Activated CD8-positive, alpha-beta memory T cell treated with anti-CD3 and anti-CD28 coated beads for 36 hours (primary cell): ENCODE data around the gene SORL1-AS1.
"Not testable (repeated sequence)": the region's sequence is repeated elsewhere in the genome, so short reads cannot be mapped to it uniquely, and the experiment has no call there.

Source experiments
- CTCF ChIA-PET: fragments of 350-600 bp; sonication (Branson Sonifier 250); formaldehyde crosslinking; loops from one replicate; lab custom pipeline; 2021; ENCODE audit warnings: antibody characterized with exemption; lab: Charles Lee
- POLR2A ChIA-PET: fragments of 350-600 bp; sonication (Branson Sonifier 250); formaldehyde crosslinking; loops from one replicate; lab custom pipeline; 2021; ENCODE audit warnings: antibody characterized with exemption; lab: Charles Lee

Gene SORL1-AS1

DNA sequence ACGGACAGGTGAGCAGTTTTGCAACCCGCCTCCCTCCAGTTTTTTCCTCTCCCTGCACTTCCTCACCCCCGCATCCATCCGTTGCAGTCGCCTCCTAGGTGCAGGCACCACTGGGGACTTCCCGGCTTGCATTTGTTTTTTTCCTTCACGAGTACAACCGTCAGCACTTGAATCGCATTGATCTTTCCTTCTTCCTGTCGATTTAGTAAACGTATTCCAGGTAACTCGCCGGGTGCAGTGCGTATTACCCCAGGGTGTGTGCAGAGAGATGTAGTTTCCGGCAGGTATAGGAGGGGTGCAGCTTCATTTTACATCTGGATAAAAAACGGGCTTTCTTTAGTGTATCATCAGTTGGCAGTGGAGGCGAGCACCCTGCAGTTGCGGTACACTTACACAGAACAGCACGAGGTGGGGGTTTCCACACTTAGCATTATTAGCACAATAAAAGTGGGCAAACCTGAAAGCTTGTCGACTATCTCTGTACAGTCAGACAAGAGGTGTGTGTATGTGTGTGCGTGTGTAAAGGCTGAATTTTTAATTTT lies at the start of gene SORL1-AS1:
Gene SORL1-AS1 (minus strand): TSS at position 359 of the 542 bp plus-strand sequence.
- ChIA-PET POLR2A (interaction anchor here (1.0 to 1.2 kb wide), 3 partner anchors 9 to 12 kb away, joined by 3 to 5 read pairs (median 4); no protein-coding TSS in a partner anchor), CTCF (interaction anchor here (0.6 to 1.8 kb wide), 7 partner anchors 10 to 75 kb away, joined by 3 to 7 read pairs (median 3); no protein-coding TSS in a partner anchor)

DNA sequence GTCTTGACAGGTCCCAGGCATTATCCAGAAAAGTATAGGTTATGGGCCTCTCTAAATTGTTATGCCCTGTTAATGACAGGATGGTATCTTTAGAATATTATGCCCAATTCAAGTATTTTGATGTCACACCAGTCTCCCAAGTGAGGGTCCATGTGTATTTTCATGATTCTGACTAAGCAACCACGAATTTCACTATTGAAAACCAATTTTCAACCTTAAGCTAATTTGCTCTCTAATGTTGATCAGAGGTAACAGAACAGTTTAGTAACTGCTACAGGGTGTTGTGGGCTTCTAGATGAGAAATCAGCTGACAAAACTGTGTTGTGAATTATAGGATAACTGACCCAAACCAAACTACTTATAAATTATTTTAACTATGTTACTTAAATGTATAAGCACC lies 48.0 kb upstream of the SORL1-AS1 start:
- POLR2A ChIA-PET, result no interaction called here
- CTCF ChIA-PET, result no interaction called here

DNA sequence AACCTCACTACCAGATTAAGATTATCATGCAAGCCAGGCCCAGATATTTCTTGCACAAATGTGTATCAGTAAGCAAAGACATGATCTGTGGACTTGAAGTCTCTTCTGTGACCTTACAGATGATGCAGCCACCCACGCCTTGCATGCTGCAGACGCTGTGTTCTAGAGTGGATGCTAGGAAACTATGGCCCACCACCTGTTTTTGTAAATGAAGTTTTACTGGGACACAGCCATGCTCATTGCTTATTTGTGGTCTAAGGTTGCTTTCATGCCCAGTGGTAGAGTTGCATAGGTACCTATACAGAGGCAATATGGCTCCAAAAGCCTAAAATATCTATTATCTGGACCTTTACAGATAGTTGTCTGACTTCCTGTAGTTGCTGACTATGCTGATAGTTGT lies 47.5 kb upstream of the SORL1-AS1 start:
- CTCF ChIA-PET, result no interaction called here
- POLR2A ChIA-PET, result no interaction called here

DNA sequence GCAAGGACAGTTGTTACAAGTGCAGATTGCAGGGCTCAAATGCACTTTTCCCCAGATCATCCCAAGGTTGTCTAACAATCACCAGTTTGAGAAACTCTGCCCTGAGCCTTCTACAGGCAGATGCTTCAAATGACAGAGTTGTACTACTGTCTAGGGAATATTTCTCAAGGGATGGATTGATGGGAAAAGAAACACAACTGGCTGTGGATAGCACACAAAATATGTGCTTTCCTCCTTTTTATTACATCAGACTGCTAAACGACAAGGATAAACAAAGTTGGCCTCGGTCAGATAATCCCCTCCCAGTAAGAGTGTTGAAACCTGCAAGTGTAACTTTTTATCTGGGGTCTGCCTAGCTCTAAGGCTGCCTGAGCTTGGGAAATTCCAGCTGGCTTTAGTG lies 46.6 kb upstream of the SORL1-AS1 start:
- ChIA-PET CTCF (no interaction called here), POLR2A (no interaction called here)

DNA sequence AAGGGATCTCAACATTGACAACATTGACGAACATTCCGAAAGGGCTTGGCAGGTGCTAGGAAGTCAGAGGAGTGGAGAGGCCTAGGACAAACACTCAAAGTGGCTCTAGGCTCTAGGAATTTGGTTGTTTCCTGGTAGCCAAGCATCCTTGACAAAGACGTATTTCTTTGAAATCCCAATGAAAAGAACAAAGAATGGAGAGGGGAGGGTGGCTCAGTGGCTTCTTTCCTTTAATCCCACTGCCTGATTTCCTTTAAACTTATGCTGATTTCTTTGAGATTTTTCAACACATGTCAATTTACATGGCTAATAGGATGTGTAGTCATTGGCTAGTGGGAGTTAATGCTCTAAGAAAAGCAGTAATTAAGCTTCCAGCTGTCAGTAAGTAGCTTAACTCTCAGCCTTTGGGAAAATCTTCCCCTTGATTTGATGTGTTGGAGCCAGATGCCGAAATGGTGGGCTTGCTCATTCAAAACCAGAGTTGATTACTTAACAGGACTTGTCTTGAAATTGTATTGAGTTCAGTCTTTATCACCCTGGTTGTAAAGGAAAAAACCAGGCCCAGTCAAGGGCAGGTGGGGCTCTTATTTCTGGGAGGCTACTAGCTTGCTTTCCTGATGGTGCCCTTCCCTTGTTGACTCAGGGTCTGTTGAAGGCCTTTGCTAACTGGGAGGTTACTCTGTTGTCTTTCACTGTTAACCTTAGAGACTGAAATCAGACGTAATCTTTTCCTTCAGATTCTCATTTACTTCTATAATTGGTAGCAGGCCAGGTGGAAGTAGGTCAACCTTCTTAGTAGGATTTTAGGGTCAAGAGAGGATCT lies 44.6 kb upstream of the SORL1-AS1 start:
- ChIA-PET POLR2A (no interaction called here), CTCF (no interaction called here)

DNA sequence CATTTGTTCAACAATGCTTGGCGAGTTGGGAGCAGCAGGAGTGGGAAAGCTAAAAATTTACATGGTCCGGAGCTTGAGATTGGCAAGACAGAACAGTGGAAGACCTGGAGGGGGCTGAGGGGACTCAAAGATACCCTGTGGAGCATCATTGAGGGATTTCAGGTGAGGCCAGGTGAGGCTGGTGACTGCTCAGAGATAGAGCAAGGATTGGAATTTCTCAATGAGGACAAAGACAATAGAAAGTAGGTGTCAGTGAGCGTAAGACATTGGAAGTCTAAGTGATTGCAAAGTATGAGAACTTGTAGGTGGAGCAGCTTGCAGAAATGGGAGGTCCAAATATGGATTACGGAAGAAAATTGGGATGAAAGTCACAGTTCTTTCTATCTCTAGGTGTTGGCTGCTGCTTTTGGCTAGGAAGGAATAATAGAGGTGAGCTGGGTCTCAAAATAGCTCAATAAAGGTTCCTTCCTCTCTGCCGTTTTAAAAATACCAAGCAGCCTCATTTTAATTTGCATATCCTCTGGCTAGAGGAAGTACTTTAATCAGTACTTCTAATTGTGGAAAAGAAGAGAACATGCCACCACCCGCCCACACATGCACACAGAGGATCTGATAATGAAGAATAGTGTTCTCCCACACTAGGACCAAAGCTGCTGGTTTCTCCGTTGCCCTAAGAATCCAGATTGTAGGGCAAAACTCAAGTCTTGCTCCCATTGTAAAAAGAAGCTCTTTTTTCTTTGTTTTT lies 41.8 kb upstream of the SORL1-AS1 start:
- POLR2A ChIA-PET, result no interaction called here
- CTCF ChIA-PET, result interaction anchor here (0.5 kb wide), 1 partner anchor 60 kb away, joined by 3 read pairs; no protein-coding TSS in a partner anchor

DNA sequence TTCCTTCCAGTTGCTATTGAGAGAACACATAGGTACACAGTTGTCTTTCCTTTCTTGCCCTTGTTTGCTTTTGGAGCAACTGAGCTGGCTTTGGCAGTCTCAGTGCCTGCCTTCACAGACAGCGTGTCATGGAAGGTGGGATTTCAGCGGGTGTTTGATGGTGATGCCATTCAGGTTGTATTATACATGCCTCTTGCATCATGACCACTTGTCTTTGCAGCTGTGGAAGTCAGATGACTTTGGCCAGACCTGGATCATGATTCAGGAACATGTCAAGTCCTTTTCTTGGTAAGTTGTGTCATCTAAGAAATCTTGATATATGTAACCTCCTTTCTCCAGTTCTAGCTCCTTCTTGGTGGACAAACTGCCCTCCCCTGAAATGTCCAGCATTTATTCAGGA lies 37.1 kb upstream of the SORL1-AS1 start:
- ChIA-PET CTCF (no interaction called here), POLR2A (interaction anchor here (0.6 kb wide), 1 partner anchor 1572 kb away, joined by 5 read pairs; the partner anchor contains the start of gene HSPA8)

DNA sequence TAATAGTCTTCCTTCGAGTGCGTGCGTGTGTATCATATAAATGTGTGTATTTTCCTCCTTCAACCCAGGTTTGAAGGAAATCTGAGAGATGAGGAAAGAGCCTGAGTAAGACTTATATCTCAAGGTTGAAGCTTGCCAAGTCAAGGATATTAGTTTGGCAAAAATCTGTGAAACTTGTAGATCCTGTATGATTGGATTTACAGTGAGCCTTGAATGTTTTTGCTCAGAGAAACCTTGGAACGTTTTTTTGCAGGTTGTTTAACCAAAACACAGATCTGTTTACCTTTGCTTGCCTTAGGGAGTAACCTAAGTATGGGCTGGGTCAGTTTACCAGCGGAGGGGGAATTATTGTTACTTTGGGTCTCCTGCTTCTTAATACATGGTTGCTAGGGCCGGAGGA lies 35.9 kb upstream of the SORL1-AS1 start:
- CTCF ChIA-PET, result no interaction called here
- POLR2A ChIA-PET, result no interaction called here

DNA sequence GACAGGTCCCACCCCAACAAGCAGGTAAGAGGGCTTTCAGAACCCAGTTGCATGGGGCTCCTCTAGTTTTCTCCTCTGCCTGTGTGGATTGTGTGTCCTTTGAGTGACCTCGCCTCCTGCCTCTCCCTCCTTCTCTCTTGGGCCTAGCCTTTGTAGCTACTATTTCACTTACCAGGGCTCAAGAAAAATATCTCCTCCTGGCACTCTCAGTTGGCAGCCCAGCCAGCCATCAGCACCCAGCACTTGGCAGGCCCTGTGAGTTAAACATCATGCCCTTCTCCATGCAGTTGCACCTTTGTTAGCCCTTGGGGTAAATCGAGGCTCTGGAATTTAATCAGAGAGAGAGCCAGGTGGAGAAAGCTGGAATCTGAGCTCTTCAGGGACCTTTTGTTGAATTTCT lies 35.4 kb upstream of the SORL1-AS1 start:
- ChIA-PET POLR2A (no interaction called here), CTCF (no interaction called here)

DNA sequence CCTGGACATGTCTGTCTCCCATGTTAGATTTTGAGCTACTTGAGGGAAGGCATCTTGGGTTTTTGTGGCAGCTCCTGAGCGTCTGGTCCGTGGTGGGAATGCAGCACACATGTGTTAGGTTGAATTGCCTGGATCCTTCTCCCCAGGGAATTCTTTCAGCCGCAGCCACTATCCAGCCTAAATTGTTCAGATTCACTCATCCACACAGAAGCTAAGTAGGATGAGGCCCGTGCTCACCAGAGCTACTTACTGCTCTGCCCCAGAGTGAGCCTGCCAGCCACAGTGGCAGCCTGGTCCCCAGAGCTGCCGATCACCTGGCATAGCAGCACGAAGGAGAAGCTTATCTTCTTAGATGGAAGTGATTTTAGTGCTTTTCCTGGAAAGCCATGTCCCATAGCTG lies 34.4 kb upstream of the SORL1-AS1 start:
- ChIA-PET CTCF (no interaction called here), POLR2A (interaction anchor here (1.0 kb wide), 1 partner anchor 19 kb away, joined by 3 read pairs; no protein-coding TSS in a partner anchor)

DNA sequence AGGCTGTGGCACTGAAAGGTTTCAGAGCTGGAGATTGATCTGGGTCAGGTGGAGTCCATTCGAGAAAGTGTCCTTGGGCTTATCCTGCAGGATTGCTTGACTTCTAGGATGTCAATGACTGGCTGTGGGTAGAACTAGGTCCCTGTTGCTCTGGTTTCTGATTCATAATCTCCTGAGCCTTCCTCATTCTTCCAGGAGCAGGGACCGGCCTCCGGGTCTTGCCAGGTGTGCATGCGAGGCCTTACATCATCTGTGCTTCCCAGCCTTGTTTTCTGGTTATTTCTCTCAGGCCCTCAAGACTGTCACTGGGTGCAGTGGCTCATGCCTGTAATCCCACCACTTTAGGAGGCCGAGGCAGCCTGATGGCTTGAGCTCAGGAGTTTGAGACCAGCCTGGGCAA lies 33.3 kb upstream of the SORL1-AS1 start:
- ChIA-PET CTCF (interaction anchor here (1.0 to 1.1 kb wide), 2 partner anchors 8 to 14 kb away, joined by 3 to 4 read pairs; no protein-coding TSS in a partner anchor), POLR2A (no interaction called here)

DNA sequence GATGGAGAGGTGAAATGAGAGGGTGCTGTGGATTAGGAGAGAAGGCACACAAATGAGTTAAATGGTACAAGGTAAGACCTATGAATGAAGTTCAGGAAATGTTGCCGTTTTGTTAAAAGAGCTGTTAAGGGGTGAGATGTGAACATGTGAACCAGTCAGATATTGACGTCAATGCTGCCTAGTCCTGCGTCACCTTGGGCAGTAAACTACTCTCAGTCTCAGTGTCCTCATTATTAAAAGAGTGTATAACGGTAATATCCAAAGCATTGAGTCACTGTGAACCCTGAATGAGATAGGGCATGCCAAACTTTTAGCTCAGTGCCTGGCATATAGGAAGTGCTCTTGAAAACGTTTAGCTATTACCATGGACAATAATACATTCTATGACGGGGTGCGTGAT lies 32.4 kb upstream of the SORL1-AS1 start:
- POLR2A ChIA-PET, result no interaction called here
- CTCF ChIA-PET, result interaction anchor here (0.6 to 1.0 kb wide), 3 partner anchors 7 to 33 kb away, joined by 3 to 6 read pairs (median 4); partner anchors contain the start of gene SORL1-AS1

DNA sequence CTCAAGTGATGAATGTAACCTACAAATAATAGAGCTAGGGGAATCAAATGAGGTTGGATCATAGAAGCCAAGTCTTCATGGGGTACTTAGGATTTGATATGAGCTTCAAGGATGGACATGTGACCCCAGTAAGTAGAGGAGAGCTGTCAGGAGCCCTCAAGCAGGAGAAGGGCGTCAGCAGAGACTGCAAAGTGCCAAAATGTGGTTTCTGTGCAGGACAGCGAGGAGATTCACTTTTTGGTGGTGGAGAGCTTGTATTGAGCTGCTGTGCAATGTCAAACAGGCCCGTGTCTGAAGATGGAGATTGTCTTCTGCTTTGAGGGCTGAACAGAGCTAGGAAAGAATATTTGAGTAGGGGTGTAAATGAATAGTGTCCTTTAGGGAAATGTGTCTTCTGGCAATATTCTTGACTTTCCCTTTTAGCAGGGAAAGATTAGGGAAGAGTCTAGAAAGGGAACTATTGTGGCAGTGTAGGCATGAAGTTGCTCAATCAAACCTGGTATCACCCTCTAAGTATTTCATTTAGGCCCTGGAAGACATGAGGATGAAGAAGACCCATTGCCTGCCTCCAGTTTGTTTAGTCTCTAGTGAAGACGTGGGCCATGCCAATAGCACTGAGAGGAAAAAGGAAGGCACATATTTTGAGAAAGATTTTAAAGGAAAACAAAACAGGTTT lies 31.2 kb upstream of the SORL1-AS1 start:
- ChIA-PET POLR2A (interaction anchor here (1.3 kb wide), 1 partner anchor 16 kb away, joined by 3 read pairs; no protein-coding TSS in a partner anchor), CTCF (interaction anchor here (1.1 to 1.2 kb wide), 2 partner anchors 15 to 104 kb away, joined by 3 to 4 read pairs; no protein-coding TSS in a partner anchor)

DNA sequence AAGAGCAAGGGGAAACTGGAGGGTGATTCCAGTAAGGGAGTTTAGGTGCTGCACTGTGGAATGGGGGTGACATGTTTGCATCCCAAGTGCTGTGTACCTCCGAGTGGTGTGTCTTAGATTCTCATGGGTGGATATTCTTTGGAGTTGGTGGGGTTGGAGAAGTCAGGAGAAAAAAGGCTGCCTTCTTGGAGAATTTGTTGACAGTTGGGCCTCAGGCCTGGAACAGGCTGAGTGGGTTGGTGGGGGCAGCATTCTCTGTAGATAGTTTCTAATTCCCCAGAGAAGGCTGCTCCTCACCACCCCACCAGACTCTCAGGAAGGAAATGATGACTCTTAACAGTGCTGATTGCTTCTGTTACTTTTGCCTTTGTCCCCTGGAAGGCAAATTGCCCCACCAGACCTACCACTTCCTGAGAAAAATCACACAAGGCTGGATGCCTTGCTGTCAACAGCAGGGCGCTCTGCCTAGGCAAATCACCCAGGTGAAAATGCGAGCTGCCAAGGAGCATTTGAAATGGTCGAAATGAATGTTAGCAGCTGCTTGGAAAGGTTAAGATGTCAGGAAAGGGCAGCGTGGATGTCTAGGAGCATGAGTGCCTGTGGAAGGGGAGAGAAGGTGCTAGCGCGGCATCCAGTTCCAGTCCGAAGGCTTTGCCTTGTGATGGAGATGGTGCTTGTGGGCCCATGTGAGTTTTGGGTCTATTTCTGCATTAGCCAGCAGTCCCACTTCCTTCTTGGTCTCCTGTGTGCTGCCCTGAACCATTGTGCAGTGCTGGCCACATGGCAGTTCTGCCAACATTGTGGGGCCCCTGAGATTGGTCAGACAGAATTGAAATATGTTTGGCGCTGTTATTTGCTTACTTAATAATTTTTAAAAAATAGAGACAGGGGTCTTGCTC lies 29.7 kb upstream of the SORL1-AS1 start:
- ChIA-PET CTCF (interaction anchor here (1.0 kb wide), 1 partner anchor 74 kb away, joined by 3 read pairs; no protein-coding TSS in a partner anchor), POLR2A (interaction anchor here (1.3 kb wide), 1 partner anchor 15 kb away, joined by 3 read pairs; no protein-coding TSS in a partner anchor)

DNA sequence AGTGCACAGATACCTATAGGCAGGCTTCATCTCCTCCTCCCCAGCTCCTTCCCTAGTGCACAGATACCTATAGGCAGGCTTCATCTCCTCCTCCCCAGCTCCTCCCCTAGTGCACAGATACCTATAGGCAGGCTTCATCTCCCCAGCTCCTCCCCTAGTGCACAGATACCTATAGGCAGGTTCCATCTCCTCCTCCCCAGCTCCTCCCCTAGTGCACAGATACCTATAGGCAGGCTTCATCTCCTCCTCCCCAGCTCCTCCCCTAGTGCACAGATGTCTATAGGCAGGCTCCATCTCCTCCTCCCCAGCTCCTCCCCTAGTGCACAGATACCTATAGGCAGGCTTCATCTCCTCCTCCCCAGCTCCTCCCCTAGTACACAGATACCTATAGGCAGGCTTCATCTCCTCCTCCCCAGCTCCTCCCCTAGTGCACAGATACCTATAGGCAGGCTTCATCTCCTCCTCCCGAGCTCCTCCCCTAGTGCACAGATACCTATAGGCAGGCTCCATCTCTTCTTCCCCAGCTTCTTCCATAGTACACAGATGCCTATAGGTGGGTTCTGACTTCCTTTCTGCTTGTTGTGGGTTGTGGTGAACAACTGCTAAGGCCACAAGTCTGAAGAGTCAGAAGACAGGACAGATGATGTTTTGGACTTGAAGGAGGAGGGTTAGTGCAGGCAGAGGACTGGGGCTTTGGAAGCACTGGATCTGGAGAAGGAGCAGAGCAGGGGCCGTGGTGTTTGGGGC lies 28.9 kb upstream of the SORL1-AS1 start:
- POLR2A ChIA-PET, result interaction anchor here (0.6 kb wide), 1 partner anchor 14 kb away, joined by 3 read pairs; no protein-coding TSS in a partner anchor
- CTCF ChIA-PET, result not testable (repeated sequence)

DNA sequence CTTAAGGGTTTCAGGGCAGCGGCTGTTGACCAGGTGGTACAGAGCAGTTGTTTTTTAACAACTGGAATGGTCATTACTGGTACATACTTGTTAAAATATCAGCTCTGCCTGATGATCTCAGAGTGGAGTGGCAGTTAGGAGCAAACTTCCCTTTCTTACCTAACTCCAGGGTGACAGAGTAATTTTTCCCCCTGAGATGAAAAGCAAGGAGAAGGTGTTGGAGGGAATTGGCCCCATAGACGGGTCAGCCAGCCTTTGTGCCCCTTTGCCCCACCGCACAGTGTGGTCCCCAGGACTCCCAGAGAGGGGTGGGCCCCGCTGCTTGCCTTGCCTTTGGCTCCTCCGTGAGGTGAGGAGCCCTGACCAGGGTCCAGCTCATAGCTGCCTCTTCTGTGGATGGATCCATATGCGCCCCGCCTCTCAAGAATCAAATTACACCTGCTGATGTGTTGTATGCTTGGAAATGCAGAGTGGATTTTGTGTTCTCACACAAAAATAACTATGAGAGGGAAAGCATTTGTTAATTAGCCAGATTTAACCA lies 27.0 kb upstream of the SORL1-AS1 start:
- ChIA-PET POLR2A (no interaction called here), CTCF (no interaction called here)
